H1 (cell line): ENCODE data around the gene HELZ2. TPM values are rescaled to one million over a fixed set of nuclear protein-coding genes. Genes with fewer than 3 reads are reported as not detected.

Experiments used
- CTCF ChIA-PET: fragments of 300-600 bp; sonication (Branson Sonifier 250); formaldehyde crosslinking; loops from one replicate; lab custom pipeline; 2021; ENCODE audit not compliant: partially characterized antibody; lab: Charles Lee
- POLR2A ChIA-PET: fragments of 300-600 bp; sonication (Branson Sonifier 250); formaldehyde crosslinking; loops from one replicate; lab custom pipeline; 2021; ENCODE audit warnings: inconsistent platforms; ENCODE audit not compliant: partially characterized antibody; lab: Charles Lee
- DNase-seq, 2 experiments: peaks; one replicate each; pipeline versions ENCODE4 v3.0.0 to v3.0.0-alpha.2; 2010 to 2022; ENCODE audit warnings: low spot score in 2 of 2, low read depth in 1 of 2, mixed read lengths in 1 of 2
- FAIRE-seq: peaks from 2 replicates; lab custom pipeline; 2011; peaks lifted over from hg19 to GRCh38; lab: Jason Lieb, UNC
- H2AFZ ChIP-seq: 2 replicates; pipeline ENCODE4 v1.8.1; 2012; ENCODE audit warnings: low read length, inconsistent platforms
- H2AK5ac ChIP-seq: 2 replicates; pipeline ENCODE4 v1.6.1; 2013; ENCODE audit warnings: low read depth, low read length
- H2BK120ac ChIP-seq: replicated peaks from 2 replicates; pipeline ENCODE3; 2013; ENCODE audit warnings: low read depth, low read length, inconsistent platforms
- H2BK12ac ChIP-seq: 2 replicates; pipeline ENCODE4 v1.6.1; 2013; ENCODE audit warnings: low read depth, low read length
- H2BK15ac ChIP-seq: 2 replicates; pipeline ENCODE4 v1.6.1; 2013; ENCODE audit warnings: low read length
- H2BK20ac ChIP-seq: 2 replicates; pipeline ENCODE4 v1.6.1; 2013; ENCODE audit warnings: low read length
- H2BK5ac ChIP-seq: 2 replicates; pipeline ENCODE4 v1.6.1; 2013; ENCODE audit warnings: low read depth, low read length
- H3K14ac ChIP-seq: 2 replicates; pipeline ENCODE4 v1.6.1; 2013; ENCODE audit warnings: inconsistent platforms; ENCODE audit not compliant: insufficient read length
- H3K18ac ChIP-seq: 2 replicates; pipeline ENCODE4 v1.6.1; 2013; ENCODE audit warnings: low read length; ENCODE audit errors: extremely low read depth
- H3K23ac ChIP-seq: 2 replicates; pipeline ENCODE4 v1.6.1; 2013; ENCODE audit warnings: inconsistent platforms; ENCODE audit not compliant: insufficient read length
- H3K23me2 ChIP-seq: 2 replicates; pipeline ENCODE4 v1.6.1; 2013; ENCODE audit warnings: low read depth, low read length
- H3K27ac ChIP-seq: 2 replicates; pipeline ENCODE4 v1.6.1; 2011; ENCODE audit warnings: low read depth, low read length, inconsistent platforms
- H3K27me3 ChIP-seq, 4 experiments: replicated peaks in 1 of 4; 1 replicate in 1 of 4; 2 replicates in 3 of 4; pipeline versions ENCODE4 v1.6.1 to v1.8.1; 2011 to 2013; ENCODE audit warnings: low read length in 3 of 4, mild to moderate bottlenecking in 3 of 4, inconsistent platforms in 2 of 4, mixed read lengths in 2 of 4, moderate library complexity in 1 of 4; ENCODE audit not compliant: control insufficient read depth in 3 of 4, insufficient read depth in 3 of 4; ENCODE audit errors: extremely low read depth in 1 of 4
- H3K36me3 ChIP-seq, 4 experiments: 2 replicates each; pipeline versions ENCODE4 v1.6.1 to v1.8.1; 2011 to 2013; ENCODE audit warnings: mild to moderate bottlenecking in 4 of 4, low read length in 3 of 4, moderate library complexity in 2 of 4, control low read depth in 1 of 4, inconsistent platforms in 1 of 4; ENCODE audit not compliant: insufficient read depth in 4 of 4, control insufficient read depth in 2 of 4
- H3K4ac ChIP-seq: replicated peaks from 2 replicates; pipeline ENCODE3; 2013; ENCODE audit warnings: low read length, low read depth, mixed read lengths, inconsistent platforms; ENCODE audit not compliant: insufficient read length
- H3K4me1 ChIP-seq, 4 experiments: replicated peaks in 1 of 4; 1 replicate in 1 of 4; 2 replicates in 3 of 4; pipeline versions ENCODE4 v1.6.1 to v1.8.1; 2011 to 2013; ENCODE audit warnings: low read length in 3 of 4, inconsistent platforms in 2 of 4, mixed read lengths in 1 of 4; ENCODE audit not compliant: insufficient read depth in 4 of 4, control insufficient read depth in 3 of 4
- H3K4me2 ChIP-seq, 2 experiments: 2 replicates each; pipeline versions ENCODE4 v1.6.1 to v1.8.1; 2011 to 2013; ENCODE audit warnings: low read depth in 2 of 2, low read length in 2 of 2, control low read depth in 1 of 2, inconsistent platforms in 1 of 2, mild to moderate bottlenecking in 1 of 2; ENCODE audit not compliant: insufficient read depth in 1 of 2
- H3K4me3 ChIP-seq, 4 experiments: fragments of 200-600, 300-600 bp in 1 of 4; sonication (generic), shearing (Covaris generic), sonication (Bioruptor Twin) in 1 of 4; 2 replicates each; pipeline versions ENCODE4 v1.5.1 to v1.8.1; 2011 to 2016; ENCODE audit warnings: low read length in 4 of 4, low read depth in 3 of 4, control low read depth in 2 of 4, inconsistent platforms in 2 of 4, mild to moderate bottlenecking in 2 of 4, mixed read lengths in 1 of 4, moderate library complexity in 1 of 4; ENCODE audit not compliant: insufficient read depth in 2 of 4; ENCODE audit errors: extremely low read depth in 1 of 4
- H3K56ac ChIP-seq: replicated peaks from 2 replicates; pipeline ENCODE3; 2013; ENCODE audit warnings: low read depth, mild to moderate bottlenecking, mixed read lengths, low read length, inconsistent platforms; ENCODE audit not compliant: insufficient read length
- H3K79me1 ChIP-seq: 2 replicates; pipeline ENCODE4 v1.6.1; 2013; ENCODE audit warnings: low read depth, low read length, control low read depth
- H3K79me2 ChIP-seq, 2 experiments: 2 replicates each; pipeline versions ENCODE4 v1.6.1 to v1.8.1; 2012 to 2013; ENCODE audit warnings: low read length in 2 of 2, mild to moderate bottlenecking in 2 of 2, inconsistent platforms in 1 of 2; ENCODE audit not compliant: insufficient read depth in 2 of 2, control insufficient read depth in 1 of 2
- H3K9ac ChIP-seq, 4 experiments: replicated peaks in 1 of 4; 1 replicate in 1 of 4; 2 replicates in 3 of 4; pipeline versions ENCODE4 v1.6.1 to v1.8.1; 2011 to 2013; ENCODE audit warnings: low read depth in 3 of 4, low read length in 3 of 4, control low read depth in 2 of 4, mild to moderate bottlenecking in 2 of 4, moderate library complexity in 2 of 4, inconsistent platforms in 1 of 4; ENCODE audit errors: extremely low read depth in 1 of 4
- H3K9me3 ChIP-seq, 2 experiments: 2 replicates each; pipeline versions ENCODE4 v1.6.1 to v1.8.1; 2012 to 2013; ENCODE audit warnings: mild to moderate bottlenecking in 2 of 2, moderate library complexity in 2 of 2, control low read depth in 1 of 2, inconsistent platforms in 1 of 2, low read depth in 1 of 2, low read length in 1 of 2, mixed read lengths in 1 of 2; ENCODE audit not compliant: insufficient read depth in 2 of 2
- H4K20me1 ChIP-seq, 2 experiments: replicated peaks in 1 of 2; 2 replicates each; pipeline versions ENCODE3 to v1.8.1; 2011 to 2013; ENCODE audit warnings: inconsistent platforms in 2 of 2, low read length in 2 of 2, mild to moderate bottlenecking in 1 of 2; ENCODE audit not compliant: insufficient read depth in 2 of 2, control insufficient read depth in 1 of 2
- H4K5ac ChIP-seq: 2 replicates; pipeline ENCODE4 v1.6.1; 2013; ENCODE audit warnings: low read length, low read depth, mixed read lengths, inconsistent platforms; ENCODE audit not compliant: insufficient read length
- H4K8ac ChIP-seq: 2 replicates; pipeline ENCODE4 v1.8.0; 2013; ENCODE audit warnings: mild to moderate bottlenecking, moderate library complexity, low read length, inconsistent platforms; ENCODE audit not compliant: insufficient read depth; ENCODE audit errors: extremely low read depth
- H4K91ac ChIP-seq: replicated peaks from 2 replicates; pipeline ENCODE3; 2013; ENCODE audit warnings: low read length, mixed read lengths, inconsistent platforms; ENCODE audit not compliant: insufficient read length
- ATF3 ChIP-seq: IDR thresholded peaks from 2 replicates; pipeline ENCODE4 v1.6.1; 2011; ENCODE audit warnings: low read depth, mild to moderate bottlenecking, low read length; ENCODE audit not compliant: insufficient read depth
- BRCA1 ChIP-seq: IDR thresholded peaks from 2 replicates; pipeline ENCODE4 v1.6.1; 2012; ENCODE audit warnings: low read depth, low read length, improper control_type of control experiment
- GABPA ChIP-seq: IDR thresholded peaks from 2 replicates; pipeline ENCODE4 v1.6.1; 2011; ENCODE audit warnings: mild to moderate bottlenecking, low read length, moderate library complexity, borderline replicate concordance; ENCODE audit not compliant: insufficient read depth
- POU5F1 ChIP-seq: IDR thresholded peaks from 2 replicates; pipeline ENCODE4 v1.6.1; 2011; ENCODE audit warnings: low read depth, mild to moderate bottlenecking, low read length, moderate library complexity
- RXRA ChIP-seq: IDR thresholded peaks from 2 replicates; pipeline ENCODE4 v1.6.1; 2011; ENCODE audit warnings: low read depth, mild to moderate bottlenecking, low read length, moderate library complexity; ENCODE audit not compliant: insufficient read depth
- SP4 ChIP-seq: IDR thresholded peaks from 2 replicates; pipeline ENCODE4 v1.6.1; 2012; ENCODE audit warnings: low read length, inconsistent platforms
- TAF7 ChIP-seq: optimal IDR thresholded peaks from 2 replicates; pipeline ENCODE3; 2011; ENCODE audit warnings: low read depth, mild to moderate bottlenecking, inconsistent platforms, low read length, moderate library complexity, borderline replicate concordance
- WGBS, 2 experiments: shearing (Covaris generic) in 1 of 2; methylation state at CpG; one replicate each; pipeline versions ENCODE4 v1.1.6 to v1.1.7; 2013 to 2015; ENCODE audit warnings: low lambda C conversion rate in 2 of 2, mixed read lengths in 2 of 2, inconsistent platforms in 1 of 2, low coverage in 1 of 2, missing lambda C conversion rate in 1 of 2; ENCODE audit not compliant: insufficient replicate concordance in 2 of 2, insufficient coverage in 1 of 2, insufficient read length in 1 of 2; ENCODE audit errors: extremely low coverage in 1 of 2, missing lambda C conversion rate in 1 of 2; 5-methylcytosine and 5-hydroxymethylcytosine counted together
- polyA plus RNA-seq, 7 experiments: library from polyadenylated mRNA; depleted of rRNA in 3 of 7; stranded (reverse) in 5 of 7; unstranded in 2 of 7; fragments of >200 nt in 5 of 7; fragments of 200-250 nt in 2 of 7; gene quantifications; 1 replicate in 5 of 7; 2 replicates in 1 of 7; 4 replicates in 1 of 7; pipeline versions ENCODE4 v1.2.1 to v1.2.3, GENCODE V29; 2011 to 2013; ENCODE audit warnings: missing spikeins in 2 of 7, mixed read lengths in 2 of 7
- total RNA-seq: library from RNA; stranded (reverse); fragmentation: NEBNext Ultra II Directional; extraction: Animal tissue kit (Norgen Biotek cat#: 25700); gene quantifications from 2 replicates; pipeline ENCODE4 v1.2.1, GENCODE V29; 2021
- TF ChIP-seq, protein P1 (sequence below): IDR thresholded peaks from 2 replicates; pipeline ENCODE4 v1.6.1; 2012; ENCODE audit warnings: inconsistent platforms

HELZ2 gene
- total and polyA plus RNA-seq, 2 of the 8 experiments (the other 6 are each of a cell fraction or from before 2014, with no cell fraction given), result 7.9 to 17.5 TPM

GRCh38 chr20:63530788-63531160 is 43.3 kb downstream of the HELZ2 start:
- no peak overlapping the region for H2BK20ac ChIP-seq
- no peaks in the 10 kb centered on the region; the same call in 1 of the 2 replicates for H3K79me1 ChIP-seq
- no peak for FAIRE-seq
- H3K9ac ChIP-seq, result no peak overlapping the region
- CTCF ChIA-PET, result interaction anchor here (1.3 to 1.4 kb wide), 4 partner anchors 10 to 42 kb away, joined by 3 to 5 read pairs (median 4); partner anchors contain the start of gene HELZ2
- H2AK5ac ChIP-seq, result no peak overlapping the region
- H3K4me3 ChIP-seq, result no peak overlapping the region
- H3K27me3 ChIP-seq, result no peaks in the 10 kb centered on the region
- no peak overlapping the region for H3K4ac ChIP-seq
- no peak overlapping the region for H3K23ac ChIP-seq
- no peaks in the 10 kb centered on the region for H3K79me2 ChIP-seq
- H3K36me3 ChIP-seq, result no peaks in the 10 kb centered on the region
- H3K18ac ChIP-seq, result no peak overlapping the region
- WGBS, 2 experiments, result 94% methylated on average over 12 of the region's 14 CpGs; no CpG with 5 or more reads in 1 of the 2 experiments
- no peak overlapping the region for H3K27ac ChIP-seq
- TF ChIP-seq TAF7 (no peak), GABPA (no peak), POU5F1 (no peak), BRCA1 (no peak), ATF3 (no peak), SP4 (no peak), RXRA (no peak)
- TF ChIP-seq, protein P1, sequence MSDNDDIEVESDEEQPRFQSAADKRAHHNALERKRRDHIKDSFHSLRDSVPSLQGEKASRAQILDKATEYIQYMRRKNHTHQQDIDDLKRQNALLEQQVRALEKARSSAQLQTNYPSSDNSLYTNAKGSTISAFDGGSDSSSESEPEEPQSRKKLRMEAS, result no peak
- TF ChIP-seq, all 59 proteins: peak for 0
- peaks cover 3% of the 10 kb centered on the region; the same call in 1 of the 2 replicates for H3K23me2 ChIP-seq
- H2BK5ac ChIP-seq, result no peak overlapping the region
- H3K56ac ChIP-seq, result no peak overlapping the region
- POLR2A ChIA-PET, result interaction anchor here (0.9 to 7.8 kb wide), 4 partner anchors 9 to 164 kb away, joined by 3 to 59 read pairs (median 3); partner anchors contain the start of gene PPDPF
- H2BK12ac ChIP-seq, result no peak overlapping the region
- no peak overlapping the region for H4K91ac ChIP-seq
- no peak overlapping the region for H2BK120ac ChIP-seq
- no peak overlapping the region; the same call in 1 of the 2 replicates for H4K8ac ChIP-seq
- no peak overlapping the region for H3K14ac ChIP-seq
- H2AFZ ChIP-seq, result no peak overlapping the region
- no peak overlapping the region for H3K4me2 ChIP-seq
- H3K4me1 ChIP-seq, result peaks cover 0 to 13% (median 3%) of the 10 kb centered on the region in 4 experiments; a peak in 5 of 7 replicates
- no peaks in the 10 kb centered on the region for H3K9me3 ChIP-seq
- peaks cover 0 to 3% of the 10 kb centered on the region in 2 experiments for H4K20me1 ChIP-seq
- no peak for DNase-seq
- no peak overlapping the region for H4K5ac ChIP-seq
- no peak overlapping the region for H2BK15ac ChIP-seq
